NCI-H526 treated with DMSO at 0.1 percent for 48 hours (cell line): ENCODE data around the gene HS3ST5.
"Not testable (repeated sequence)": the region's sequence is repeated elsewhere in the genome, so short reads cannot be mapped to it uniquely, and the experiment has no call there.

Source experiments
- DNase-seq: peaks from one replicate; lab custom pipeline; 2025; lab: John Stamatoyannopoulos, UW

Gene HS3ST5

DNA sequence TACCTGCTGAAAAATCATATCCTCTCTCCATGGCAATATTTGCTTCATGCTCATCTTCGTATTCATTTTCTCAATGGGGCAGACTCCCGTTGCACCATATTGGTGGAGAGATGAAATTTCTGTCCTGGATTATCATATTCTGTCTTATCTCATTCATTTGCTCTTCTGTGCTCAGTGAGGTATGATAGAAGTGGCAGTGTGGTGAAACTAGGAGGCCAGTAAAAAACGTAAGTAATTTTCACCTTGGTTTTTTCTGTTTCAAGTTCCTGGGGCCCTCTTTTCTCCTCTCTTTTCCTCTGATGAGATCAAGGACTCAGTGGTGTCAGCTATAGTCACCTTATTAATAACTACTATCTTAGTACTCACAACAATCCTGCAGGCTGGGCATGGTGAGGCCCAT lies 189.4 kb downstream of the HS3ST5 start:
- DNase-seq = no peak

DNA sequence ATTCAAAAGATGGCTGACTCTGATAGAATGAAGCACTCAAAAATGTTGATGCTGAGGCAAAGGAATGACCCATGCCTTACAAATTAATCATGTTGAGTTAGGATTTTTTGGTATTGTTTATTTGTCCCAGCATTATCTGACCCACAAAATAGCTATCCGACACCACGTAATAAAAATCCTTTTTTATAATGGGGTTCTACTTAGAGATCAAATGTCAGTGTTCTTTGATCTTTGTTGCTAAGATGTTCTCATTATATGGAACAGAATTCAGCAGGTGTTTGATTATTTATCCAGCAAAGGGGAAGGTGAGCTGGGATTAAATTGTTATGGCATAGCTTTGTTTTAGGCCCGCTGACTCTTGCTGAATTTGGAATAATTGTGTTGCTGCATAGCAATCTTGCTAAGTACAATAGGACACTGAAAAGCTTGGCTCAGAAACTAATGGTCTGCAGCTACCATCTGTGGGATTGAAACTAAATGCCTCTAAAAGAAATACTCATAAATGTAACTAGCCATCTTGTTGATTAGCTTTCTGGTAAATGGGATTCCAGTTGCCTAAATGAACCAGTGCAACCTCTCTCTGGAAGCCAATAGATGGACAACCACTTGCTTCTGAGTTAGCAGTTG lies 191.6 kb downstream of the HS3ST5 start:
- DNase-seq = no peak

GRCh38 chr6:114149182-114149581 lies 193.6 kb downstream of the HS3ST5 start:
- DNase-seq = not testable (repeated sequence)

DNA sequence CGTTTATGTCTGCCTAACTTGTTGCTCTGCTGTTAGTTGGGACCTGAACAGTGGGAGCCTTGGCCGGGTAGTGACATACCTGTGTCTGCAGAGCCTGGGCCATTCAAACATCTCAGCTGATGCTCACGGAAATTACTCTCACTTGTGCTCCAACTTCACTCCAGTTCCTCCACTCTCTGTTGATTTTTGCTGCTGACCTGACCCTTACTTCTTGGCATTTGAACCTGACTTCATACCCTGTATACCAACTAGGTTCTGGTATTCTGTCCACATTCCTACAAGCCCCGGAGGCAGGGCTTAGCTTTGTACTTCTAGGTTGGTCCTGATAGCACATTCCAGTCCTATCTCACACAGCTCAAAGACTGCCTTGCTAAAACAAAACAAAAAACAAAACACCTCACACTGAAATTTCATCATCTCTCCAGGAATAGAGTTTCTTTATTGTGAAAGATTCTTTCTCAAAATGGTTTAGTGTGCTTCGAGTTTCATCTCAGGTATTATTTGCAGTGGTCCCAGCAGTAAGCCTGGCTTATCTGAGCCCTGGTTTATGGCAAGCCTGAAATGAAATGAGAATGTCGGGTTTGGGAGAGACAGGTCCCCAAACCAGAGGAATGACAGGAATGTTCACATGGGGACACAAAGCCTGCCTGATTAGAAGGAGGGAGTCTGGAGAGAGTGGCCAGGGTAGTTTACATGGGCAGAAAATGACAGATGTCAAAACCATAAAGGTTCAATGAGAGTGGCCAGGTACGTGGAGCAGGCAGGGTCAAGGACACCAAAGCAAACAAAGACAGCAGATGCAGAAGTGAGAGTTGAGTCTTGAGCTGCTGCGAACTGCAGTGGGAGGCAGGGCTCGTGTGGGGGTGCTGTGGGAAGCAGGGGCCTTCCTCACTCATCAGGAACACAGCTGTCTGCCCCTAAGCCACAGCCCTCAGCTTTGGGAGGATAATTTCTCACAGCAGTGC lies 197.7 kb downstream of the HS3ST5 start:
- no peak for DNase-seq

- no peak for DNase-seq
Measured at GRCh38 chr6:114142258-114142657, 200.6 kb downstream of the HS3ST5 start.

- DNase-seq = no peak
Measured at GRCh38 chr6:114140416-114140815, 202.4 kb downstream of the HS3ST5 start.

DNA sequence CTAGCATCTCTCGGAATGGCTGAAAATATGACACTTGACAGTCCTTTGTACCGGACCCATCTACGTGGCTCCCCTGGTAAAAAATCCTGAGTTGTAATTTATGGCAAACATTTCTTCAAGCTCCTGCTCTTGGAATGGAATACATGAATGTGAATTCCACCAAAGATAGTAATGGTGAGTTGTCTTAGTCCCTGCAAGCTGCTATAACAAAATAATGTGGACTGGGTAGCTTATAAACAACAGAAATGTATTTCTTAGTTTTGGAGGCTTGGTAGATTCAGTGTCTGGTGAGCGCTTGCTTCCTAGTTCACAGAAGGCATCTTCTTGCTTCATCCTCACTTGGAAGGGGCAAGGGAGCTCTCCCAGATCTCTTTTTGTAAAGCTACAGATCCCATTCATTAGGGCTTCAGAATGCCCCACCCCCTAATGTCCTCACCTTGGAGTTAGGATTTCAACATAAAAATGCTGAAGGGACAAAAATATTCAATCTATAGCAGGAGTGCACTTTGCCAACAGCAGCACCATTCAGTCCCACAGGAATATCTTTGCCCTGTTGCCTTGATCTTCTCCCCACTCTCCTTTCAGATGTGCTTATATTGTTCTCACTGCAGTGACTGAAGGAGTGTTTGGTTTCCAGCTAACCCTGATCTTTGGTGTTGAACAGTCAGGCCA lies 204.1 kb downstream of the HS3ST5 start:
- no peak for DNase-seq

DNA sequence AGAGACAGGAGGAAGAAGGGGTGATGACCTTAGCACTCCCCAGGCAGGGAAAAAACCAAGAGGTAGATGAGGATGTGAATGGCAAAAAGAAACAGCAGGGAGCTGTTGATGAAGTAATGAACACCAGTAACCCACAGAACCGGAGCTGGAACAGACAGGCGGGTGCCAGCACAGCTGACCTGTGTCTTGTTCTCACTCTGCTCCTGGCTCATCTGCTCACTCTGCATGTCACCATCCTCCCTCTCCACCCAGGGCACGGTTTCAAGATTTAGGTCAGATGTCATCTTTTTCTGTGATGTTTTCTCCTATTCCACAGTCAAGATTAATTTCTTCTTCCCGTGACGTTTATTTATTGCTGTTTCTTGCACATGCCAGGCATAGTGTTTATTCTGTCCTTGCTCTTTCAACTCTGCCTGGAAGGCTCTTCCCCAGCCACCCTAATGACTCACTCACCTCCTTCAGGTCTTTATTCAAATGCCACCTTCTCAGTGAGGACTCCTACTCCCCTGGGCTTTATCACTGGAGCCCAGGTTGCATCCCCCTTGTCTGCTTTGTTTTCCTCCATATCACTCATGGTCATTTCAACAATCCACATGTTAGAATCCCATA lies 207.4 kb downstream of the HS3ST5 start:
- DNase-seq = no peak

- DNase-seq = no peak
Measured at GRCh38 chr6:114133816-114134215, 209.0 kb downstream of the HS3ST5 start.

- DNase-seq = no peak
Measured at GRCh38 chr6:114131945-114132344, 210.9 kb downstream of the HS3ST5 start.

DNA sequence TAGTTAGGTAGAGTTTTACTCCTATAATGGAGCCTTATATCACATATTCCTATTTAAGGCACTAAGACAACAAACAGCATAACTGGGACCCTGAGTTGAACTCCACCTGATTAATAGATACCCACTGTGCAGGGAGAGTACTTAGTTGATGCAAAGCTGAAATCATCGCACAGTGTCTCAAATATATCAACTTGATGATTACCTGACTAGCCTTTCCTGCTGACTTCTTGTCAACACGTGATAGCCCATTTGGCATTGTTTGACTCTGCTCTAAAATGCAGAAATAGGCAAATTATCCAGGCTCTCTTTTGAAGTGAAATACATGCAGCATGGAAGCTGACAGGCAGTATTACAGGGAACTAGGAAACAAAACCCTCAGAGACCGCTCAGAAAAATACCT lies 217.2 kb downstream of the HS3ST5 start:
- peak; percentile 41 for DNase-seq

- DNase-seq = no peak
Measured at GRCh38 chr6:114121913-114122662, 220.7 kb downstream of the HS3ST5 start.

DNA sequence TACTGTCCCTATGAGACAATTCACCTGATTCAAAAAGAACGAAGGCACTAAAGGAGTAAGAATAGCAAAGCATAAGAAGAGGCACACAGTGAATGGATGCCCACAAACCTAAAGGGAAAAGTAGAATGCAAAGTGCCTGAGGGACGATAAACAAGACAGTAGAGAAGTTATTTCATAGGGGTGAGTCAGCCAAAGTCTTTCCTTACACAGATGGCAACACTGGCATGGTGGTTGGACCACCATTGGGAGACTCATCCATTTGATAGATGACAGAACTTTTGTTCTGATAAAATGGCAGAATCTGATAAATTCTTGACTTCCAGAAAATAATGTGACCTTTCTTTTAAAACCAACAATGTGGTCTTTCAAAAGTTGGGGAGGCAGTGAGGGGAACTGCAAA lies 223.8 kb downstream of the HS3ST5 start:
- no peak for DNase-seq

DNA sequence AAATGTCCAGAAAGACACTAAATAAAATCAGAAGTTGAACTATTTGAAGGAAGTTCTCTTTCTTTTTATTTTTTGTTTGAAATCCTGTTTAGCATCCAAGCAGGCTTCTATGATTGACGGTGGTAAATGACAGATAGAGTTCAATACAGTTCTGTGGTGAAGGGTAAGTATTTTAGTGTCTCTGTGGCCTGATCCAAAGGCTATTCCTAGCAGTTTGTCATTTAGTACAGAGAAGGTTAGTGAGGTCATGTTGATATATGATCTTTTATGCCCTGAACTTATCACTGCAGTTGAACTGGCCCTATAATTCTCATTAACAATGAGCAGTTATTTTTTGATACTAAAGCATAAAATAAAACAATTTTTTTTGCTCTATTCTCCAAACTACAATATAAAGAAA lies 227.2 kb downstream of the HS3ST5 start:
- DNase-seq = no peak

GRCh38 chr6:114108119-114109002 lies 234.5 kb downstream of the HS3ST5 start:
- DNase-seq = no peak

DNA sequence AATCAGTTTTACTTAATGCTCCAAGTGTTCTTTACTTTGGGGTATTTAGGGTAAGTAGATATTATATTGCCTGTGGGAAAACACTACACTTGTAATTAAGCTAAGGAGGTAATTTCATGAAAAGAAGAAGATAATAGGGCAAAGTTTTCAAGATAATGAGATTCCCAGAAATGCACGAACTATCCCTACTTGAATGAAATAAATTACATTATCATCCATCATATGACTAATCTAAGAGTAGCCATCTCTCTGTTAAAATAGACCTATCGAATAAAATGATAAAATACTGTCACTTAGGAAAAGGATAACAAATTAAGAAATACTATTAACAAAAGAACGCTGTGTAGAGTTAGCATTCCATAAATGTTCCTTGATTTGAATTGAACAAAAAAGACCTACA lies 236.8 kb downstream of the HS3ST5 start:
- no peak for DNase-seq

GRCh38 chr6:114101255-114101654 lies 241.6 kb downstream of the HS3ST5 start:
- DNase-seq = no peak

DNA sequence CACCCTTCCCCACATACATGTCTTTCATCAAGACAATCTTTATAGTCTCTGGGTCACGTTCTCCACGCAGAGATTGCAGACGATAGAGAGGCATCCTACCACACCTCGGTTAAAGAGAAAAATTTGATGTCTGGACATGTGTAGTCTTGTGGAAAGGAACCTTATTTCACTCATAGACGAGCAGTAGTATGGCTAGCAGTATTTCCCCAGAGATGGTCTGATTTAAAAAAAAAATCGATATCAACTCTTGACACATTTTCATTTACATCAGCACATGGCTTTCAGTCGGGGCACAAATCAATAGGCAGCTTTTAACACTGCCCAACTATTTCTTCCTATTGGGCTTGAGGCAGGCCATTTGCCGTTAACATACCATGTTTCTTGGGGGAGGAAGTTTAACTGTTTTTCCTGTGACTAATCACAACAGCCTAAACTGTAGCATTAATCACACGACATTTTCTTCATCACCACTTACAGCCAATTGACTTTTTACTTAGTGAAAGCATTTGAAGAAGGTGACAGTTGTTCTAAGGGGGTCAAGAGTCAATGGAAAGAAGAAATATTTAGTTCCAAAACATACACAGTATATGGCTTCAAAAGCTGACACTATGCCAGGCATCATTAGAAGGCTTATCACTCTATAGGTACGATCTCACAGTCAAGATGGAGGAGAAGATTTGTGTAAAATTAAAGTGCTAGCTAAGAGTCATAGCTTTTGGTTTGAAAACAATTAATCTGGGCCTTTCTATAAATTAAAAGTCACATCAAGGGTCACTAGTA lies 242.4 kb downstream of the HS3ST5 start:
- DNase-seq = no peak

DNA sequence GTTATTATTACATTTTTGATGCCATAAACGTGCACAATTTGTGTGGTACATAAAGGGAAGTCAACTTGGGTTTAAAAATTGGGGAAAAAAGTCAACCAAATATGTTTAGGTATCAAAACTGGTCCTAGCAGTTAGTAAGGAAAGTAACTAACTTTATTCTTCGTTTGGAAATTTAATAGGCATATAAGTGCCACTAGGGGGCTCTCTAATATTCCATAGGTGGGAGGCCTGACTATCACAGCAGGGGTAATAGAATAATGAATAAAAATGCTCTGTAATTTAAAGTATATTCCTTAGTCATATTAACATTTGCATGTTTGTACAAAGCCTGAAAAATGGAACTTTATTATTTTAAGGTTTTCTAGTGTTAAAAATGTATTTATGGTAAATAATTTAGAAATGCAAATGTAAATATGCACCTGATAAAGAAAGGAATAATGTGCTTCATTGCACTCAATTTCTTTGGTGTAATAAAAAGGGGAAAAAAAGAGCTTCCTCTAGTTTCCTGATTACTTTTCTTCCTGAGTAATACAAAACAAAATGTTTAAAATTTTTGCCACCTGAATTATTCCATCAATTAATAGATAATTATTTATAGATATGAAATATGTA lies 246.2 kb downstream of the HS3ST5 start:
- peak; percentile 23 for DNase-seq
